NB4 (cell line): ENCODE results near the gene PRDM7.

ENCODE experiments used
- DNase-seq: peaks from one replicate; pipeline ENCODE4 v3.0.0; 2010; ENCODE audit warnings: low read depth
- H3K4me3 ChIP-seq: one replicate; pipeline ENCODE4 v1.5.1; 2011; ENCODE audit warnings: mild to moderate bottlenecking, low read depth, low read length, moderate library complexity
- MYC ChIP-seq: IDR thresholded peaks from 2 replicates; pipeline ENCODE4 v1.6.1; 2011; ENCODE audit warnings: low read depth, low read length
- POLR2A ChIP-seq: IDR thresholded peaks from 2 replicates; pipeline ENCODE4 v1.6.1; 2011; ENCODE audit warnings: mild to moderate bottlenecking; ENCODE audit not compliant: insufficient read length; ENCODE audit errors: extremely low read depth
- TF ChIP-seq, protein P1 (sequence below): IDR thresholded peaks from 2 replicates; pipeline ENCODE4 v1.6.1; 2011; ENCODE audit warnings: low read depth, low read length
- TF ChIP-seq, protein P2 (sequence below): IDR thresholded peaks from one replicate; pipeline ENCODE4 v1.5.1; 2012; ENCODE audit warnings: low read depth, low read length

PRDM7 gene

DNA sequence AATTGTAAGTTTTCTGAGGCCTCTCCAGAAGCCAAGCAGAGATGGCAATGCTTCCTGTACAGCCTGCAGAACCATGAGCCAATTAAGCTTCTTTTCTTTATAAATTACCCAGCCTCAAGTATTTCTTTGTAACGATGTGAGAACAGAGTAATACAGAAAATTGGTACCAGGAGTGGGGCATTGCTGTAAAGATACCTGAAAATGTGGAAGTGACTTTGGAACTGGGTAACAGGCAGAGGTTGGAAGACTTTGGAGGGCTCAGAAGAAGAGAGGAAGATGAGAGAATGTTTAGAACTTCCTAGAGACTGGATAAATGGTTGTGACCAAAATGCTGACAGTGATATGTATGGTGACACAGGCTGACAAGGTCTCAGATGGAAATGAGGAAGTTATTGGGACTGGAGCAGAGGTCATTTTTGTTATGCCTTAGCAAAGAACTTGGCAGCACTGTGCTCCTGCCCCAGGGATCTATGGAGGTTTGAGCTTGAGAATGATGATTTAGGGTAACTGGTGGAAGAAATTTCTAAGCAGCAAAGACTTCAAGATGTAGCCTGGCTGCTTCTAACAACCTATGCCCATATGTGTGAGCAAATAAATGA, 23.1 kb downstream of the PRDM7 start:
- H3K4me3 ChIP-seq: no peak overlapping the region
- TF ChIP-seq POLR2A (no peak), MYC (no peak)
- TF ChIP-seq, protein P1, sequence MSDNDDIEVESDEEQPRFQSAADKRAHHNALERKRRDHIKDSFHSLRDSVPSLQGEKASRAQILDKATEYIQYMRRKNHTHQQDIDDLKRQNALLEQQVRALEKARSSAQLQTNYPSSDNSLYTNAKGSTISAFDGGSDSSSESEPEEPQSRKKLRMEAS: no peak
- TF ChIP-seq, protein P2, sequence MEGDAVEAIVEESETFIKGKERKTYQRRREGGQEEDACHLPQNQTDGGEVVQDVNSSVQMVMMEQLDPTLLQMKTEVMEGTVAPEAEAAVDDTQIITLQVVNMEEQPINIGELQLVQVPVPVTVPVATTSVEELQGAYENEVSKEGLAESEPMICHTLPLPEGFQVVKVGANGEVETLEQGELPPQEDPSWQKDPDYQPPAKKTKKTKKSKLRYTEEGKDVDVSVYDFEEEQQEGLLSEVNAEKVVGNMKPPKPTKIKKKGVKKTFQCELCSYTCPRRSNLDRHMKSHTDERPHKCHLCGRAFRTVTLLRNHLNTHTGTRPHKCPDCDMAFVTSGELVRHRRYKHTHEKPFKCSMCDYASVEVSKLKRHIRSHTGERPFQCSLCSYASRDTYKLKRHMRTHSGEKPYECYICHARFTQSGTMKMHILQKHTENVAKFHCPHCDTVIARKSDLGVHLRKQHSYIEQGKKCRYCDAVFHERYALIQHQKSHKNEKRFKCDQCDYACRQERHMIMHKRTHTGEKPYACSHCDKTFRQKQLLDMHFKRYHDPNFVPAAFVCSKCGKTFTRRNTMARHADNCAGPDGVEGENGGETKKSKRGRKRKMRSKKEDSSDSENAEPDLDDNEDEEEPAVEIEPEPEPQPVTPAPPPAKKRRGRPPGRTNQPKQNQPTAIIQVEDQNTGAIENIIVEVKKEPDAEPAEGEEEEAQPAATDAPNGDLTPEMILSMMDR: no peak
- peak; percentile 47 for DNase-seq

DNA sequence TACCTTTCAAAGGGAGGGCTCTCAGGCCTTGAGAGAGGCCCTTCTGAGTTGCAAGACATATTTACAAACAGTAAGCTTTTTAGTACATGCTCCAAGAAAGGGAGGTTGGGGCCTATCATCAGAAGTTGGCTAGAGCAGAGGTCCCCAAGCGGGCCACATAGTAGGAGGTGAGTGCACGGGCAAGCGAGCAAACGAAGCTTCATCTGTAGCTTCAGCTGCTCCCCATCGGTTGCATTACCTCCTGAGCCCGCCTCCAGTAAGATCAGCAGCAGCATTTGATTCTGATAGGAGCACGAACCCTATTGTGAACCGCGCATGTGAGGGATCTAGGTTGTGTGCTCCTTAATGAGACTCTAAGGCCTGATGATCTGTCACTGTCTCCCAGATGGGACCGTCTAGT, 26.2 kb downstream of the PRDM7 start:
- no peak for DNase-seq
- TF ChIP-seq, protein P2: no peak
- TF ChIP-seq POLR2A: no peak
- TF ChIP-seq, protein P1: no peak
- no peak for TF ChIP-seq MYC
- no peak overlapping the region for H3K4me3 ChIP-seq

DNA sequence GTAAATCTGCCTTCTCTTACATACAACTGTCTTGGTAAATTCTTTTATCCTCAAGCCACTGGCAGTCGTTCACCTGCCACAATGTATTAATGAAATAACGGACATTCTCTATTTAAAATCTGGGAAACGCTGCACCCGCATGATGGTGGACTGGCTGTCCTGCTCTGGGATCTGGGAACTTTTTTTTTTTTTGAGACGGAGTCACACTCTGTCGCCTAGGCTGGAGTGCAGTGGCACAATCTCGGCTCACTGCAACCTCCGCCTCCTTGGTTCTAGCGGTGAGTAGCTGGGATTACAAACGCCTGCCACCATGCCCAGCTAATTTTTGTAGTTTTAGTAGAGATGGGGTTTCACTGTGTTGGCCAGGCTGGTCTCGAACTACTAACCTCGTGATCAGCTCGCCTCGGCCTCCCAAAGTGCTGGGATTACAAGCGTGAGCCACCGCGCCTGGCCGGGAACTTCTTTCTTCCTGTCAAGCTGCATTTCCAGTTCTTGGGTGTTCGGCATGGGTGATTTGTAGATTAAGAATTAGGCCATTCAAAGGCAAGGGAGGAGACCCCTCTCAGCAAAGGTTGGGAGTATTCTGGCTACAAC, 28.3 kb downstream of the PRDM7 start:
- TF ChIP-seq POLR2A: no peak
- TF ChIP-seq MYC: no peak
- TF ChIP-seq, protein P1: no peak
- TF ChIP-seq, protein P2: no peak
- no peak for DNase-seq
- H3K4me3 ChIP-seq: no peak overlapping the region

DNA sequence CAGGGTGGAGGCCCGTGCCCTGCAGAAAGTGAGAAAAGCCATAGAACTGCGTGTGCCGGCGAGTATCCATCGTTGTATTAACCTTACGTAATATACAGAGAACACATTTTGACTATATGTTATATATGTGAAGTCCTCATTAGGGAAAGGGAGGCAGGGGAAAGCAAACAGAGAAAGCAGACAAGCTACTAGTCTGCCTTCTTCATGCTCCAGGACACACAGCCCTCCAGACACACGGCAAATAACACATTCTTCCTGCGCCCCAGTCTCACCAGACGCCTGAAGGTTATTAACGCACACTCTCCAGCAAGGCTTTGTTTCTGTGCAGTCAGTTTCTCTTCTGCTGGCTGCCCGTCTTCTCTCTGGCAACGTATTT, 28.8 kb downstream of the PRDM7 start:
- TF ChIP-seq, protein P1: no peak
- TF ChIP-seq MYC: no peak
- no peak for TF ChIP-seq POLR2A
- TF ChIP-seq, protein P2: no peak
- H3K4me3 ChIP-seq: no peak overlapping the region
- DNase-seq: no peak

DNA sequence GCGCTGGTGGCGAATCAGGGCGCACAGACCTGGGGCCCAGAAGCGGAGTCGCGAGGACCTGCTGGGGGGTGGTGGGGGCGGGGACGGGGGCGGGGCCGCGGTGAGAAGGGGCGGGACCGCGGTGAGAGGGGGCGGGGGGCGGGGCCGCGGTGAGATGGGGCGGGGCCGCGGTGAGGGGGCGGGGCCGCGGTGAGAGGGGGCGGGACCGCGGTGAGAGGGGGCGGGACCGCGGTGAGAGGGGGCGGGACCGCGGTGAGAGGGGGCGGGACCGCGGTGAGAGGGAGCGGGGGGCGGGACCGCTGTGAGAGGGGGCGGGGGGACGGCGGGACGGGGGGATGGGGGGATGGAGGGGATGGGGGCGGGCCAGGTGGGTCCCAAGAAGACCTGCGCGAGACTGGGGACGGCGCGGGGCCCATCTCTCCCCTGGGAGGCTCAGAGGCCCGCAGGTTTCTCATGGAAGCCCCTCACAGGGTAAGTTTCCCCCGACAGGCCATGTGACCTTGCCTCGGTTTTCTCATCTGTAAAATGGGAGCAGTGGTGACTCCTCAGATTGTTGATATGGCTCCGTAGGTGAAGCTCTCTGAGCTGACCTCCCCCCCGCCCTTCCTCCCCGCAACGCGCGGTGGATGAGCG, 29.3 kb downstream of the PRDM7 start:
- DNase-seq: no peak
- no peak for TF ChIP-seq MYC
- TF ChIP-seq, protein P2: no peak
- TF ChIP-seq POLR2A: no peak
- TF ChIP-seq, protein P1: no peak
- no peak overlapping the region for H3K4me3 ChIP-seq
